A549 (cell line): ENCODE results near the gene MECR. TPM values are rescaled to one million over a fixed set of nuclear protein-coding genes. Genes with fewer than 3 reads are reported as not detected.
A peak's percentile ranks its signal among the peaks of the same experiment; 100 is the strongest.

ENCODE experiments used
- ATAC-seq, 2 experiments: fragments of 200-7000 bp in 1 of 2; fragments of >200 bp in 1 of 2; cut with Nextera tagmentation in 1 of 2; cut with Tn5 transposase in 1 of 2; 3 replicates each; pipeline versions ENCODE4 v1.8.0 to v1.9.1; 2018 to 2020; ENCODE audit warnings: mild to moderate bottlenecking in 1 of 2, moderate library complexity in 1 of 2
- CTCF ChIA-PET: fragments of 300-600 bp; sonication (Branson Sonifier 250); formaldehyde crosslinking; extraction: SDS; loops from one replicate; lab custom pipeline; 2021; ENCODE audit warnings: antibody characterized with exemption, inconsistent platforms; lab: Yijun Ruan, JAX
- POLR2A ChIA-PET: fragments of 350-600 bp; formaldehyde crosslinking; extraction: SDS; loops from one replicate; lab custom pipeline; 2021; ENCODE audit warnings: antibody characterized with exemption, inconsistent platforms; lab: Yijun Ruan, JAX
- DNase-seq, 2 experiments: peaks; one replicate each; pipeline versions ENCODE4 v3.0.0 to v3.0.0-alpha.2; 2011 to 2016; ENCODE audit warnings: low read depth in 1 of 2, low spot score in 1 of 2
- FAIRE-seq: peaks from 2 replicates; lab custom pipeline; 2011; peaks lifted over from hg19 to GRCh38; lab: Jason Lieb, UNC
- H3K27ac ChIP-seq, 2 experiments: fragments of >200 bp; sonication (Bioruptor Twin); formaldehyde crosslinking; 3 replicates each; pipeline ENCODE4 v1.5.1; 2016 to 2017
- H3K4me1 ChIP-seq: fragments of >200 bp; sonication (Bioruptor Twin); formaldehyde crosslinking; 3 replicates; pipeline ENCODE4 v1.6.1; 2016
- H3K4me2 ChIP-seq: fragments of >200 bp; sonication (Bioruptor Twin); formaldehyde crosslinking; 3 replicates; pipeline ENCODE4 v1.6.1; 2016
- H3K4me3 ChIP-seq: fragments of >200 bp; sonication (Bioruptor Twin); formaldehyde crosslinking; 3 replicates; pipeline ENCODE4 v1.5.1; 2016
- H3K9me3 ChIP-seq: fragments of >200 bp; sonication (Bioruptor Twin); formaldehyde crosslinking; 3 replicates; pipeline ENCODE4 v1.6.1; 2016
- BCL3 ChIP-seq: fragments of >200 bp; sonication (Bioruptor Twin); formaldehyde crosslinking; IDR thresholded peaks from 3 replicates; pipeline ENCODE4 v1.6.1; 2016
- CTCF ChIP-seq: fragments of >200 bp; sonication (Bioruptor Twin); formaldehyde crosslinking; IDR thresholded peaks from 3 replicates; pipeline ENCODE4 v1.5.1; 2016
- E2F6 ChIP-seq: IDR thresholded peaks from 2 replicates; pipeline ENCODE4 v1.6.1; 2012; ENCODE audit warnings: low read depth, borderline replicate concordance
- EHMT2 ChIP-seq: fragments of 200-600 bp; sonication (generic); IDR thresholded peaks from 2 replicates; pipeline ENCODE4 v1.6.1; 2016; ENCODE audit warnings: antibody characterized with exemption, low read depth, mild to moderate bottlenecking, moderate library complexity
- EP300 ChIP-seq, 2 experiments: fragments of >200 bp; sonication (Bioruptor Twin); formaldehyde crosslinking; IDR thresholded peaks; 2 replicates in 1 of 2; 3 replicates in 1 of 2; pipeline ENCODE4 v1.6.1; 2016 to 2017
- FOSL2 ChIP-seq, 2 experiments: fragments of 450-650 bp in 1 of 2; fragments of >200 bp in 1 of 2; sonication (Bioruptor Twin) in 1 of 2; formaldehyde crosslinking; IDR thresholded peaks; 2 replicates each; pipeline versions ENCODE4 v1.5.0 to v1.6.1; 2016 to 2020; ENCODE audit warnings: mild to moderate bottlenecking in 1 of 2, moderate library complexity in 1 of 2
- HDAC2 ChIP-seq: fragments of 200-600 bp; sonication (generic); IDR thresholded peaks from 2 replicates; pipeline ENCODE4 v1.6.1; 2016
- KDM5A ChIP-seq: fragments of 200-600 bp; sonication (generic); IDR thresholded peaks from 2 replicates; pipeline ENCODE4 v1.6.1; 2016; ENCODE audit warnings: antibody characterized with exemption, mild to moderate bottlenecking
- MYC ChIP-seq: IDR thresholded peaks from 2 replicates; pipeline ENCODE4 v1.6.1; 2012; ENCODE audit warnings: mild to moderate bottlenecking, inconsistent platforms, low read length, improper control_type of control experiment, borderline replicate concordance
- NR3C1 ChIP-seq: fragments of >200 bp; sonication (Bioruptor Twin); formaldehyde crosslinking; IDR thresholded peaks from 3 replicates; pipeline ENCODE4 v1.6.1; 2017
- PBX3 ChIP-seq: IDR thresholded peaks from 2 replicates; pipeline ENCODE4 v1.6.1; 2012
- POLR2A ChIP-seq: IDR thresholded peaks from 2 replicates; pipeline ENCODE4 v1.6.1; 2012; ENCODE audit warnings: mild to moderate bottlenecking, low read length
- POLR2AphosphoS2 ChIP-seq: conservative IDR thresholded peaks from 2 replicates; pipeline ENCODE4 v1.6.1; 2012; ENCODE audit warnings: low read length, improper control_type of control experiment, inconsistent platforms
- RAD21 ChIP-seq, 2 experiments: fragments of >200 bp in 1 of 2; sonication (Bioruptor Twin) in 1 of 2; formaldehyde crosslinking in 1 of 2; IDR thresholded peaks in 1 of 2; conservative IDR thresholded peaks in 1 of 2; 2 replicates in 1 of 2; 3 replicates in 1 of 2; pipeline ENCODE4 v1.6.1; 2012 to 2018; ENCODE audit warnings: inconsistent platforms in 1 of 2
- SMC3 ChIP-seq: fragments of >200 bp; sonication (Bioruptor Twin); formaldehyde crosslinking; IDR thresholded peaks from 3 replicates; pipeline ENCODE4 v1.6.1; 2018; ENCODE audit warnings: inconsistent platforms
- USF2 ChIP-seq: fragments of 450-650 bp; IDR thresholded peaks from 2 replicates; pipeline ENCODE4 v1.6.1; 2014; ENCODE audit warnings: antibody characterized with exemption
- ZC3H11A ChIP-seq: fragments of 450-650 bp; IDR thresholded peaks from 2 replicates; pipeline ENCODE4 v1.6.1; 2014; ENCODE audit warnings: antibody characterized with exemption, mild to moderate bottlenecking
- WGBS: methylation state at CpG from one replicate; pipeline ENCODE4 v1.1.6; 2017; ENCODE audit errors: missing lambda C conversion rate; 5-methylcytosine and 5-hydroxymethylcytosine counted together
- polyA plus RNA-seq, 4 experiments: library from polyadenylated mRNA; depleted of rRNA in 3 of 4; stranded (reverse); fragments of >200 nt; fragmentation: RNase III in 1 of 4; extraction: RNeasy Plus Mini Kit Qiagen cat#74134 plus additional on column Dnase treatment in 1 of 4; gene quantifications; 2 replicates in 3 of 4; 3 replicates in 1 of 4; pipeline ENCODE4 v1.2.3, GENCODE V29; 2011 to 2017

The MECR gene
- polyA plus RNA-seq, 2 of the 4 experiments (the other 2 are of a cell fraction) = 14.2 to 21.4 TPM

- TF ChIP-seq ZC3H11A (no peak), MYC (peak; percentile 52; the same call in 1 of the 2 replicates), SMC3 (peak; percentile 39; the same call in 2 of the 3 replicates), EP300 (IDR thresholded peaks at IDR 0.05) (no peak), PBX3 (peak; percentile 79; the same call in 1 of the 2 replicates), KDM5A (0 out of 2 replicates have a peak, but pooled peaks have one; percentile 35), HDAC2 (no peak), POLR2A (peak; percentile 55), USF2 (no peak), EHMT2 (no peak), RAD21 (conservative IDR thresholded peaks at IDR 0.05 in 1 of 2, IDR thresholded peaks at IDR 0.05 in 1 of 2) (peak; percentile 14 to 44; a peak in 3 of 5 replicates), CTCF (peak; percentile 60), POLR2AphosphoS2 (no peak), FOSL2 (IDR thresholded peaks at IDR 0.05) (no peak), FOSL2 (CRISPR knock-in tag; IDR thresholded peaks at IDR 0.05) (no peak)
- TF ChIP-seq, all 56 proteins: peak for 14
Measured at GRCh38 chr1:29181413-29182225, 49.1 kb downstream of the MECR start, which contains the start of gene SRSF4 (continued).

GRCh38 chr1:29180497-29181412, 50.0 kb downstream of the MECR start:
- WGBS = under 1% methylated on average over 18 of the region's 32 CpGs
- ChIA-PET POLR2A (interaction anchor here (0.7 to 1.8 kb wide), 6 partner anchors 9 to 538 kb away, joined by 3 to 8 read pairs (median 4); partner anchors contain the start of gene TMEM200B), CTCF (interaction anchor here (0.8 to 3.1 kb wide), 9 partner anchors 9 to 26 kb away, joined by 3 to 17 read pairs (median 3); no protein-coding TSS in a partner anchor)
- peak overlapping the region; percentile 85 for H3K4me2 ChIP-seq
- H3K4me1 ChIP-seq = peaks cover 13% of the 10 kb centered on the region
- ATAC-seq (peak; percentile 35 to 41; a peak in 5 of 6 replicates), FAIRE-seq (no peak), DNase-seq (no peak)
- TF ChIP-seq E2F6 (no peak), MYC (no peak), NR3C1 (no peak), BCL3 (no peak)
- peak overlapping the region; percentile 86 for H3K4me3 ChIP-seq
- no peaks in the 10 kb centered on the region for H3K9me3 ChIP-seq
- H3K27ac ChIP-seq = peak overlapping the region; percentile 99 to 100
